Stomach (tissue), 4 donors: ENCODE measurements around the gene ELL2.

ENCODE experiments used
- CTCF ChIP-seq, 7 experiments: fragments of 450-650 bp in 4 of 7; fragments of 200-600 bp in 3 of 7; sonication (generic) in 3 of 7; IDR thresholded peaks; one replicate each; pipeline ENCODE4 v1.5.1; 2016 to 2019; ENCODE audit warnings: antibody characterized with exemption in 7 of 7, control low read depth in 2 of 7, mild to moderate bottlenecking in 1 of 7
- POLR2A ChIP-seq, 4 donors: fragments of 450-650 bp; IDR thresholded peaks; one replicate each; pipeline ENCODE4 v1.6.1; 2016; ENCODE audit warnings: antibody characterized with exemption in 4 of 4, control low read depth in 2 of 4, mild to moderate bottlenecking in 1 of 4, moderate library complexity in 1 of 4
- POLR2AphosphoS5 ChIP-seq, 3 donors: sonication (generic); formaldehyde crosslinking; IDR thresholded peaks; one replicate each; pipeline ENCODE4 v1.6.1; 2016; ENCODE audit warnings: antibody characterized with exemption in 3 of 3

- no peak for TF ChIP-seq CTCF (IDR thresholded peaks at IDR 0.05)
- no peak for TF ChIP-seq POLR2A (IDR thresholded peaks at IDR 0.05)
- peak in 2 of 3 donors; percentile 32 to 52 for TF ChIP-seq POLR2AphosphoS5 (IDR thresholded peaks at IDR 0.05)
These were observed 98.3 kb downstream of the ELL2 start for GRCh38 chr5:95863383-95863757.
